HCEC 1CT (cell line): ENCODE data around the gene KMT2D.

ENCODE experiments used
- DNase-seq: peaks from one replicate; pipeline ENCODE4 v3.0.0-alpha.2; 2017

Gene KMT2D

GRCh38 chr12:49051777-49052438 lies 8.7 kb downstream of the KMT2D start:
- DNase-seq, result no peak

- DNase-seq, result no peak
Measured at GRCh38 chr12:49051373-49051764, 9.2 kb downstream of the KMT2D start.

DNA sequence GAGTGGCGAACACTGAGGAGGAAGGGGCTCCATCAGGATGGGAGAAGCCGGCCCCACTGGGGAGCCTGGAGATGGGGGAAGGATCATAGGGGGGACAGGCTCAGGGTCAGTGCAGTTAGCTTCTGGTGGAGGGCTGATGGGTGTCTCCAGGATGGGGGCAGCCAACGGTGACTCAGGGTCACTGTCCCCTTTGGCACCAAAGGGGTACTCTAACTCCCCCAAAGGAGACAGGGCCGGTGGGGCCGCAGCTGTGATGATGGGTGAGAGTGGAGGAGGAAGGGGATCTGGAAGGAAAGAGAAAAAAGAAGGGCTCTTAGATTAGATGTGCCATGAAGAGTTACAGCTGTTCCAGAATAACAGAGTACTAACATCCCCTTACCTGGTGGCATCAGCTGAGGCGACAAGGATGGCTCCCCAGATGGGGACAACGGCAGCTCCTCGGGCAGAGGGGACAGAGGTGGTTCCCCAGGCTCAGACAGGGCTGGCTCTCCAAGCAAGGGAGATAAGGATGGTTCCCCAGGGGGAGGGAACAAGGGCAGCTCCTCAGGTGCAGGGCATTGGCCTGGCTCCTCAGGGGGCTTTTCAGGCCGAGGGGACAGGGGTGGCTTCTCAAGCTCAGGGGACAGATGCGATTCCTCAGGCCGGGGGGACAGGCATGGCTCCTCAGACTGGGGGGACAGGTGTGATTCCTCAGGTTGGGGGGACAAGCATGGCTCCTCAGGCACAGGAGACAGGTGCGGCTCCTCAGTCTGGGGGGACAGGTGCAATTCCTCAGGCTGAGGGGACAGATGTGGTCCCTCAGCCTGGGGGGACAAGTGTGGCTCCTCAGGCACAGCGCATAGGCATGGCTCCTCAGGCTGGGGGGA lies 9.9 kb downstream of the KMT2D start:
- DNase-seq, result no peak

- peak; percentile 57 for DNase-seq
Measured at GRCh38 chr12:49049566-49050224, 10.9 kb downstream of the KMT2D start.

GRCh38 chr12:49048953-49049352 lies 11.6 kb downstream of the KMT2D start:
- DNase-seq, result no peak

DNA sequence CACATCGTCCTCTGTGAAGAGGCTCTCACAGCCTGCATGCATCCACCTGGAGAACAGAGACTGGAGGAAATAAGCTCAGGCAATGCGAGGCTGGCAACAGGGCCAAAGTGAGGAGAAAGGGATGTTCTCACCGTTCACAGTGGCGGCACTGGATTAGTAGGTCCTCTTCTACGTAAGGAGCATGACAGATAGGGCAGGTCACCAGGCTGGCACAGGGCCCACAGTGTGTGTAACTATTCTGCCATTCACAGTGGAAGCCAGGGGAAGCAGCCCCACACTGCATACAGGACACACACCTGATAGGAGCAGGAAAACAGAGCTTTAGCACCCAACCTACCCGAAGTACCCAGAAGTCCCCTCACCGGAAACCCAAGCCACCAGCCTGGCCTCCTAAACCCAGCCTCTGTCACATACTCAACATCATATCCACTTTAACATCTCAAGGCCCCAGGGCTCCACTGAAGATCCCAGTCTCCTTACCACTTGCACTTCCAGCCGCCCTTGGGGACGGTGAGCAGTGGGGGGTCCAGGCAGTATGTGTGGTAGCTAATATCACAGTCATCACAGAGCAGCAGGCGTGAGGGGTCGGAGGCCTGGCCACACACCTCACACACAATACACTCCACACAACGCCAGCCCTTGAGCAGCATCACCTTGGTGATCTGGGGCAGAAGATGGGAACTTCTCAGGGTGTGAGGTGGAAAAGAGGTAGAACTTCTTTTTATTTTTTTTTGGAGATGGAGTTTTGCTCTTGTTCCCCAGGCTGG lies 14.3 kb downstream of the KMT2D start:
- no peak for DNase-seq

GRCh38 chr12:49044660-49045059 lies 15.9 kb downstream of the KMT2D start:
- DNase-seq, result no peak

DNA sequence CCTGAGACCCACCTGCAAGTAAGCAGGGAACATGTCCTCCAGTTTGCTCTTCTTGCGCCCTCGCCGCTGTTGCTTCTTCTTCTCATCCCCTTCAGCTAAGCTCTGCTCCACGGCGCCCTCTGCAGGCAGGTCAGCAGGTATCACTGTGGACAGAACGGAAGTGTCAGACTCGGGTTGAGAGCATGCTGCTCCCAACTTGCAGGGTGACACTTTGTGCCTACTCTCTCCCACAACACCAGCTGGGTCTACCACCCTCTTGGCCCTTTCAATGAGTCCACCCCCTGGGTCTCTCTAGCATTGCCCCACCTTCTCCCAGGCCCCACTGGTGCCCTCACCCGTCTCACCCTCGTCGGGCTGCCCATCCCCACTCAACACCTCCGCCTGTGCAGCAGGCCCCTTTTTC lies 16.7 kb downstream of the KMT2D start:
- DNase-seq, result peak; percentile 27

GRCh38 chr12:49043241-49043640 lies 17.4 kb downstream of the KMT2D start:
- DNase-seq, result no peak

DNA sequence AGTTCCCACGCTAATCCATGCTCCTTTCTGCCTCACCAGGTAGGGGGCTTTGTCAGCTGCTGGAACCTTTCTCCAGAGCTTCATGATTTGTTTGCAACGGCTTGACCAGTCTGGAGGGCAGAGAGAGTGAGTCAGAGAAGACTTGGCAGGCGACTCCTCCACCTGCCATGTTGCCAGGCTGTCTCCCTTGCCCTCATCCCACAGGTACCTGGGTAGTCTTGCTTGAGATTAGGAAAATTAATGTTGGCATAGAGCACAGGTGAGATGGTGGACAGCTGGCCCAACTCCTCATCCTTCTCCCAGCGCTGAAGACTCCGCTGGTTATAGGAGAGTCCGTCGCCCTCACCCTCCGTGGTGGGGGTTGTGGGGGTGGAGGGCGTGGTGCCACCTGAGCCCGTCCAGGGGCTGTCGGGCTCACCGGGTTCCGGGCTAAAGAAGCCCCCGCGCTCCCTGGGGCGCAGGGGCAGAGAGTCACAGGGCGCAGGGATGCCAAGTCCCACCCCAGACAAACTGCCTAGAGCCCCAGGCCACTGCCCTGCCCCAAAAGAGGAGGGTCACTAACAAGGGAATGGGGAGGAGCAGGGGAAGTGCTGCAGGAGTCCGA lies 18.6 kb downstream of the KMT2D start:
- DNase-seq, result no peak

DNA sequence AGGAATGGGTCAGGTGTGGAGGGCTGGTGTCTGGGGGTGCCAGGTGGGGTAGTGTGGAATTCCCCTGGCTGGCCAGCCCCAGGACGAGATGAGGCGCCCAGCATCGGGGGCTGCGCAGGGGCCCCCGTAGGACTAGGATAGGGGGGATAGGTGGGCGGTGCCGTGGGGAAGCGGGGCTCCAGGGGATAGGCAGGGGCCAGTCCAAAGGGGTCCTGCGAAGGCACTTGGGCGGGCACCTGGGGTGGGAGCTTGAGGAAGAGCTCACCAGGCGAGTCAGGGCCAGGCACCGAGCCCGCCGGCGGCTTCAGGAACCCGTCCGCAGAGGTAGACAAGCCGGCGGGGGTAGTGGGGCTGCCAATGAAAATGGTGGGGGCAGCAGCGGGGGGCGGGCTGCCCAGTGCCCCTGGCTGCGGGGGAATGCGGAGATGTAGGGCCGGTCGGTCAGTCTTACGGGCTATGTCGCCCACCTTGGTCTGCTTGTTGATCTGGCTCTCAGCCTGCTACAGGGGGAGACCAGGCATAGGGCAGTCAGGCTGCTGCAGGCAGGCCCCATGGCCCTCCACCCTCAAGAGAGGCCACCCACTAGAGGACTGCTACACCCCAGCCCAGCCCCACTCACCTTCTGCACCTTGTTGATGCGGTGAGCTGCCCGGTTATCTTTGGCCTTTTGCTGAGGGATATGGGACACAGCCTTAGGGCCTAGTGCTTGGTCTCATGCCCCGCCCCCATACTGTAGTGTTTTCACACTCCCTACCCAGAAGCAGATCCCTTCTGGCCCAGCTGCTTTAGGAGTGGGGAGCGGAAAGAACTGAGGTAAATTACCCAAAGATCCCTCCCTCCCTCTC lies 19.3 kb downstream of the KMT2D start:
- DNase-seq, result no peak

- DNase-seq, result no peak
Measured at GRCh38 chr12:49040364-49040855, 20.2 kb downstream of the KMT2D start.

DNA sequence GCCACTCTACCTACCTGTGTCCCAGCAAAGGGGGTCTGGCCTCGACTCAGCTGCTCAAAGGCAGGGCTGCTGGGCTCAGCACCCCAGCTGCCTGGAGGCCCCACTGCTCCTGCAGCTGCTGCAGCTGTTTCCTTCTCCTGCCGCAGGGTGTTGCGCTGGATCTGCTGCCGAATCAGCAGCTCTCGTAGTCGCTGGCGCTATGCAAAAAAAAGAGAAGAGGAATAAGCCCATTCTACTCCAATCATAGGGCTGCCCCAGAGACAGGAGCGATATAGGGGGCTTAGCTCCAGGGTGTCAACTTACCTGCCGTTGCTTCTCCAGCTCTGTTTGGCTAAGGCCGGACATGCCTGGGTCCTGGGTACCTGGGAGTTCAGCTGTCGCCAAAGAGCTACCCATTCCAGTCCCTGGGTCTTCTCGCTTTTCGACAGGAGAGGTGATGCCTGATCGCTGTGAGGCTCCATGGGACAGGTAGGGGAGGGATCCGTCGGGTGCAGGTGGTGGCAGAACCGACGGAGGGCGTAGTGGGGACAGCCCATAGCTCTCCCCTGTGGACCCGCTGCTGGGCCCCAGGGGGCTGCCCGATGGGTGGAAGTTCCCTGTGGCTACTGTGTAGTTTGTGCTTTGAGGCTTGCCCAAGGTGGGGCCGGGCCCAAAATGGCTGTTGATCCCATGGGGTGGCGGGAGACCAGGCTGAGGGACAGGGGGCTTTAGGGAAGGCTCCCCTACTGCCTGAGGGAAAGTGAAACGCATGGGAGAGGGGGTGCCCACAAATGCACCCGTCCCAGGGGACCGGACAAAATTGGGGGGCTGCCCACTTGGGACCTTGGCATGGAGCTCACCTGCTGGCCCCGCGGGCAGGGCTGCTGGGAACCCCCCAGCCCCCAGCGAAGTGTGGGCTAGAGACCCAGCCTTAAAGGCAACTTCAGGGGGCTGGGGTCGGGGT lies 20.9 kb downstream of the KMT2D start:
- DNase-seq, result no peak

- no peak for DNase-seq
Measured at GRCh38 chr12:49038291-49038955, 22.2 kb downstream of the KMT2D start.

DNA sequence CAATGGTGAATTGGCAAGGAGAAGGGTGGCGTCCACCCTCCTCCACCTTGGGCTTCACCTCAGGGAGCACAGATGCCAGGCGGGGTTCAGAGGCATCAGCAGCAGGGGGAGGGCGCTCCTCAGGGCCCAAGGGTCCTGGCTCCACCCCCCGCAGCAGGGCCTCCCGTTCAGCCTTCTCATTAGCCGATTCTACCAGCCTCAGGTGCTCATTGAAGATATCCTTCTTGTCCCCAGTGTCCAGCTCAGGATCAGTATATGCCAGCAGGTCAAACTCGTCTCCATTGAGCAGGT lies 22.7 kb downstream of the KMT2D start:
- DNase-seq, result no peak

DNA sequence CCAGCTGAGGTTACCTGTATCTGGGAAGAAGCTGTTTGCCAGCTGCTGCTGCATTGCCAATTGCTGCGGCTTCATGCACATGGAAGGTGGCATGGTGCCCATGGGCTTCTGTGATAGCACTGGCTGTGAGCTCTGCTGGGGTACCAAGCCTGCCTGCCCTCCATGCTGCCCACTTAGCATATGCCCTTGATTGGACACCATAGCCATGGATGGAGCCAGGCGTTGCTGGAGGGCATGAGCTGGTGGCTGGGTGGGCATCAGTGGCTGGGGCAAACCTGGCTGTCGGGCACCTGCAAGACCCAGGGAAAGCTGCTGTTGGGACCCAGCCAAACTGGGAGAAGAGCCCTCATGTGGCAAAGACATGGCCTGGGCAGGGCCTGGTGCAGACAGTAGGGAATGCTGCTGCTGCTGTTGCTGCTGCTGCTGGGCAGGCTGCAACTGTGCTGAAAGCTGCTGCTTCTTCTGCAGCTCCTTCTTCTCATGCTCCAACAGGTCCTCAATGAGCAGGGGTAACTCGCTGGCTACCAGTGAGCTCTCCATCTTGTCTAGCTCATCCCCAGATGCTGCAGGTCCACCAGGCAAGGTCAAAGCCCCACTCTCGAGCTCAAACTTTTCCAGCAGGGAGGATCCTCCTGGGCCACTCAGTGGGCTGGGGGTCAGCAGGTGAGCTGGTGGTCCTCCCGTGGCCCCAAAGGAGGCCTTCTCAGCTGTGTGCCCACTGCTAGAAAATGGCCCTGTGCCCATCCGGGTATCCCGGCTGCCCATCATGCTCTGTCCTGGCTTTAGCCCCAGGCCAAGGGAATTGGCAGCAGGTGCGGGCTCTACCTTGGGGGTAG lies 23.3 kb downstream of the KMT2D start:
- no peak for DNase-seq

- no peak for DNase-seq
Measured at GRCh38 chr12:49036029-49036428, 24.6 kb downstream of the KMT2D start.

- DNase-seq, result no peak
Measured at GRCh38 chr12:49034286-49034622, 26.3 kb downstream of the KMT2D start.

DNA sequence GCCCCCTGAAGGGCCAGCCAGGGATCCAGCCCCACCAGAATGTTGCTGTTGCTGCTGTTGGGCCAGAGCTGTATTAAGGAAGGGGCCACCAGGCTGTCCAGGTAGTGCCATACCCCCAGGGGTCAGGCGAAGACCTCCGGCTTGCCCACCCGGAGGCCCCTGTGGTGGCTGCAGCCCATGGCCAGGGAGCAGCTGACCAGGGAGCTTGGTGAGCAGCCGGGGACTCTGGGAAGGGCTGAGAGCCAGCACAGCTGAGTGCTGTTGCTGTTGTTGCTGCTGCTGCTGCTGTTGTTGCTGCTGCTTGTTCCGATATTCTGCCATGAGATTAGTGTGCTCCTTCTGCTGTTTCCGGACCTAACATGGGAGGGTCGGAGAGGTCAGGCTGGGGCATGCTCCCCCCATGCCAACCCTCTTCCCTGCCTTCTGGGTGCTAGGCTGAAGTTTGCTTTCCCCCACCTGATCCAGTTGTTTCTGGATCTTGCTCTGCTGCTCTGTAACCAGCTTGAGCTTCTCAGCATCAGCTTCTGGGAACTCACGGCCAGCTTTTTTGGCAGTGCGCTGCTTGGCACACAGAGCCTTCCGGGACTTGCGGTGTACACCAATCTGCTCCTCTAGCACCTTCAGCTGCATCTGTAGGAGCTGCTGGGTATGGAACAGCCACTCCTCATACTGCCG lies 26.8 kb downstream of the KMT2D start:
- no peak for DNase-seq
